HG02571 (cell line): Measurements from ENCODE around the gene PPIA.
A peak's percentile ranks its signal among the peaks of the same experiment; 100 is the strongest.
"Not testable (repeated sequence)": the region's sequence is repeated elsewhere in the genome, so short reads cannot be mapped to it uniquely, and the experiment has no call there.

Experiments used
- ATAC-seq: cut with Tn5 transposase; IDR thresholded peaks from one replicate; pipeline ENCODE4 v1.9.1; 2021; ENCODE audit warnings: mild to moderate bottlenecking, moderate library complexity; ENCODE audit not compliant: unreplicated experiment

PPIA gene

DNA sequence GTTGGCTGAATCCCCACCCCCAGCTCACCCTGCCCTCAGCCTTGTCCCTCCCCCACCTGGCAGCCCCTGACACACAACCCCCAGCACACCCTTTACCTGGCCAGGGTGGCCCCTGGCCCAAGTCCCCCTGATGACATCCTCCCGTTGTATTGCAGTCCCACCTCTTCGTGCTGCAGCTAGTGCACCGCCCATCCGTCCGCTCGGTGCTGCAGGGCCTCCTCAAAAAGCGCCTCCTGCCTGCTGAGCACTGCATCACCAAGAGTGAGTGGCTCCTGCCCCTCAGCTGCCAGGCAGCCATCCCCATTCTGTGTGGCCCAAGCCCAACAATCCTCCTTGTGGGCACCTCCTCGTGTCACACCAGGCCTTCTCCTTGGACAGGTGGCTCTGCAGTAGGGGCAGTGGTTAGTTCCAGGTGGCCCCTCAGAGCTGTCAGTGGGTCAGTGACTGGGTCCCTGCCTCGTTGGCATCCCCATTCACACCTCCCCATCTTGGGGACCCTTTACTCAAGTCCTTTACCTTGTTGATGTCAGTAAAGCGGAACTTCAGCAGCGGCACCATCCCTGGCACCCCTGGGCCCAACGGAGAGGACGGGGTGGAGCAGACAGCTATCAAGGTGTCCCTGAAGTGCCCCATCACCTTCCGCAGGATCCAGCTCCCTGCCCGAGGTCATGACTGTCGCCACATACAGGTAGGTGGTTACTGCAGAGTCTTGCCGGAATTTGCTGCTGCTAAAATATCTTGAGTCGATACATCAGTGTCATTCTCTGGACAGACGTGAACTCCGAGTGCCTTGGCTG, 33.6 kb upstream of the PPIA start:
- no peak for ATAC-seq

DNA sequence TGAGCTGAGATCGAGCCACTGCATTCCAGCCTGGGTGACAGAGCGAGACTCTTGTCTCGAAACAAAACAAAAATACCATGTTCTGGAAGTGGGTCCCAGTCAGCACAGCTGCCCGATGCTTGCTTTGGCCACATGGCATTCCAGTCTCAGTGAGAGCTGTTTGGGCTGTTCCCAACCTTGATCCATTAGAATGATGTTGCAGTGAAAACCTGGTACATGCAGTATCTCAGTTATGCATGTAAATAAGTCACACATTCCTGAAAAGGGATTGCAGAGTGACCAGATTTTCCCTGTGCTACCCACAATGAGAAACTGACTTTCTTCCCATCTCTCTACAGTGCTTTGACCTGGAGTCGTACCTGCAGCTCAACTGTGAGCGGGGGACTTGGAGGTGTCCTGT, 32.4 kb upstream of the PPIA start:
- ATAC-seq: no peak

GRCh38 chr7:44764665-44765578, 31.6 kb upstream of the PPIA start:
- ATAC-seq: no peak

DNA sequence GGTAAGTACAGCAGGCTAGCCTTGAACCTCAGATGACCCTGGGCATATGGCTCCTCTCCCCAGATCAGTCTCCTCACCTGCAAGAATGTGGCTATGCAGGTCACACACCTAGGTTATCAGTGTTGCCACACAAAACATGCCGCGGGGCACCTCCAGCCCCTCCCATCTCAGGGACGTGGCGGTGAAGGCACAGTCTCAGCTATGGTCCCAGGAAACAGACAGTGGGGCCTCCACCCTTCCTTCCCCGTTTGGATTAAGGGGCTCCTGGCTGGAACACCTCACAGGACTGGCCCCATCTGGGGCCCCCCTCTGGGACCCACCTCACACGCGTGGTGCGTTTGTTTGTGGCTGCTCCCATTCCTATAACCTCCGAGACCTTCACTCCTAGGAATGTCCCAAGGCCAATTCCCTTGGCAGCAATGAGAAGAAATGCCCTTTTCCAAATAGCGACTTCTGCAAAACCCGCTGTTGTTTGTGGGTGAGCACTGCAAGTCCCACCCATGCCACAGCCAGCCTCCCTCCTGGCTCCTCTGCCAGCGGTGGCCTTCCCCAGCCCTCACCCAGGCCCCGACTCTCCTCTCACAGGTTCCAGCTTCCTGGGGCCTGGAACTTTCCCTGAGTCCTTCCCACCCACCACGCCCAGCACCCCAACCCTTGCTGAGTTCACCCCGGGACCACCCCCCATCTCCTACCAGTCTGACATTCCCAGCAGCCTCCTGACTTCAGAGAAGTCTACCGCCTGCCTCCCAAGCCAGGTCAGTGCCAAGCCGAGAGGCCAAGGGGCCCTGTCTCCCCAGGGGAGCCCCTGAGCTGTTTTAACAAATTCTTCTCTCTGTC, 30.7 kb upstream of the PPIA start:
- ATAC-seq: no peak

GRCh38 chr7:44766416-44766801, 30.1 kb upstream of the PPIA start:
- no peak for ATAC-seq

GRCh38 chr7:44767134-44767911, 29.2 kb upstream of the PPIA start:
- no peak for ATAC-seq

GRCh38 chr7:44767912-44768627, 28.4 kb upstream of the PPIA start:
- no peak for ATAC-seq

DNA sequence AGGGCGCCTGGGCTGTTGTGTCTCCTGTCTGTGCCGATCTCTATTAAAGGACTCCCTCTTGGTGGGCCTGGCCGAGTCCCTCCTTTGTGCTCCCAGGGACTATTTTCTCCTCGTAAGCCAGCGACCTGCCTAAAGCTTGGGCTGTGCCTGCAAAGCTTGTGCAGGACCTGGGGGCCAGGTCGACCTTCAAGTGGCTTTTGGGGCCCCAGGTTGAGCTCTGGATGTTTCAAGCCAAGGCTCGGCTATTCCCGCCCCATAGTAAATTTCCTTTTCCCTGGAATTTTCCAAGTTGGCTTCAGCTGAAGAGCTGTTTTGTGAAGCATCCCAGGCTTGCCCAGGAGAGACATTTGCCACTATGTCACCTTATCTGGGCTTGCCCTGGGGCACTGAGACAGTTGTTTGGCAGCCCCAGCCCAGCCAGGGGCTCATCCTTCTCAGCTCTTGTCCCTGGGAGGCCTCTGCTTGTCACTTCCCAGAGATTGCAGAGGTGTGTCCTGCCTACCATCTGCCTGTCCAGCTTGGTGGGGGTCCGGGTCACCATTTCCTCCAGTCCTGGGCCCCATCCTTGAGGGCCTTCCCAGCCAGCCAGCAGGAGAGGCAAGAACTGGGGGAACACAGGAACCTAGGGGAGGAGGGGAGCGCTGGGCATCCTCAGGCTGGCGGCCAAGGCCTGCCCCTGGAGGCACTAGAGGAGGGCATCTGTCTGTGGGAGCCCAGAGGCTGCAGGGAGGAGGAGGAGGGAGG, 27.7 kb upstream of the PPIA start:
- ATAC-seq: no peak

DNA sequence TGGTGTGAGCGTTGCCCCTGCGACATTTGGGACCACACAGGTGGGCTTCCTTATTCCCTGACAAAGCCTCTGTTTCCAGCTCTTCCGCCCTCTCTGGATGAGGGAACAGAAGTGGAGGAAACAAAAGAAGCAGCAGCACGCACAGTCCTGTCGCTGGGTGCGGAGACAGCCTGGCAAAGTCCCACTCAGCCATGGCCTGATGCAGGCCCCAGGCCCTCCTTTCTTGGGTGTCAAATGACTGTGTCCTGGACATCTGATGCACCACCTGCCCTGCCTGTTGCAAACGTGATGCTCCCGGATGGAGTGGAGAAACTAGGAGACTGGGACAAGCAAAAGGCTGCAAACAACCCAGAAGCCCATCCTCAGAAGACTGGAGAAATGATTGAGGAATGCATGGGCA, 27.1 kb upstream of the PPIA start:
- ATAC-seq: no peak

GRCh38 chr7:44769776-44770294, 26.6 kb upstream of the PPIA start:
- peak; percentile 56 for ATAC-seq

DNA sequence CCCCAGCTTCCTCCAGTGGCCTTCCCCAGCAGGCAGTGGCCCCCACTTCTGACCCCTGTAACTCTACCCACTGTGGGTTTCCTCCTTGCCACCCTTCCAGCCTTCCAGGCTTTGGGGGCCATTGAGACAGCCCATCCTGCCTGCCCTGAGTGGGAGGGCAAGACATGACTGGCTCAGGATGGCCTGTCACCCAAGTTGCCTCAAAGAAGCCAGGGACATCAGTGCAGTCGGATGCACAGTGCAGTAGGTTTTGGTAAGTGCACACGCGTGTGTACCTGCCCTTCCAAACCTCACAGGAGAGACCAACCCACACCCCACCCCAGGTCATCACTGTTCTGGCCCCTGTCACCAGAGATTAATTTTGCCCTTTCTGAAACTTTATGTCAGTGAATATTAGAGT, 25.1 kb upstream of the PPIA start:
- ATAC-seq: no peak

DNA sequence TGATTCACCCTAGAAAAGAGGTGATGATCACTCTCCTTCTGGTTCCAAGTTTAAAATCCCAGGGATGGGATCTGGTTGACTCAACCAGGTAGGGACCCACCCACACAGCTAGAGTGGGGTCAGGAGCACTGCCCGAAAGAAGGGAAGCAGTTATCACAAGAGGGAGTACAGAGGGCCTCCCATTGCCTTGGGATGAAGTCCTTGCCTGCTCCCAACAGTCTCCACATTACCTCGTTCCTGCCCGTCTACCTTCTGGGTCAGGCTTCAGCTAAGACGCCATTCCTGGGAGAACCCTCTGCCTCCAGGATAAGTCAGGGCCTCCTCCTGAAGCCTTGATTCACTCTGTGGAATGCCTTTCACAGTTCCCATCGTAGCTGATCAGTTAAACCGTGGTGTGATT, 24.0 kb upstream of the PPIA start:
- no peak for ATAC-seq

- no peak for ATAC-seq
Measured at GRCh38 chr7:44772867-44773266, 23.6 kb upstream of the PPIA start.

- ATAC-seq: not testable (repeated sequence)
Measured at GRCh38 chr7:44774486-44774885, 22.0 kb upstream of the PPIA start.

GRCh38 chr7:44775383-44776107, 20.9 kb upstream of the PPIA start:
- no peak for ATAC-seq

DNA sequence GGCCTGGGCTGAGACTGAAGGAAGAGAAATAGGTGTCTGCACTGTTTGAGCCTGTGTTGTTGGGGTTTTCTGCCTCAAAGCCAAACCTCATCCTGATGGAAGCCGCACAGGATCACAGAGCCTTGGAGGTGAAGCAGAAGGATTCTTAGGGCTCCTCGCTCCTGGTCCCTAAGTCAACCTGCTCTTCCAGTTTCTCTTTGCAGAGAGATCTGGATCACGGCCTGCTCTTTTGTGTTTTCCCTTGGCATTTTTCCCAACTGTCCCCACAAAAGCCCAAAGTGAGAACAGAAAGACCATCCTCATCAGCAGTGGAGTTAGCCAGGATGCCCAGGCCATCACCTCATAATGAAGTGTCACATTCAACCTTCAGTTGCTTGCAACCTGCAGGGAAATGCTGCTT, 20.3 kb upstream of the PPIA start:
- ATAC-seq: no peak

GRCh38 chr7:44782460-44782859, 14.0 kb upstream of the PPIA start:
- ATAC-seq: no peak

DNA sequence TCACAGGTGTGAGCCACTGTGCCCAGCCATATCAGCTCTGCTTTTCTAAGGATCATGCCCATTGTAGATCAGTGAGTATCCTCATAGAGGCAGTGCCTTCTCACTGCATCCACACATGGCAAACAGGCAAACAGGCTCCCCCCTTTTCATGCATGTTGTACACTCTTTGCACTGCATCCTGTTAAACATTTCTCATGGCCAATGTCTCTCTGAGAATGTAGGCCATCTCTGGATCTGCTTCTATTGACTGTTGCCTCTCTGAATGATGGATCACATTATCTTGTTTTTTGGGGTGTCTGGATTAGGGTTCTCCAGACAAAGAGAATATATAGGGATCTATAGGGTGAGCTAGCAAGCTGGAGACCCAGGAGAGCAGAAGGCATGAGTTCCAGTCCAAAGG, 13.1 kb upstream of the PPIA start:
- ATAC-seq: no peak
